ENCODE data around the gene RCE1.

Gene RCE1

GRCh38 chr11:66844496-66845142 is 1.4 kb downstream of the RCE1 start:
- DNase-seq (ENCODE audit: low spot score): no peak

GRCh38 chr11:66845143-66845875 is 2.1 kb downstream of the RCE1 start:
- no peak for DNase-seq (ENCODE audit: low spot score)

- DNase-seq (ENCODE audit: low spot score): no peak
These were observed 2.6 kb downstream of the RCE1 start for GRCh38 chr11:66845876-66846212.

GRCh38 chr11:66846671-66847091 is 3.4 kb downstream of the RCE1 start:
- DNase-seq (ENCODE audit: low spot score): no peak

GRCh38 chr11:66847461-66848232 is 4.4 kb downstream of the RCE1 start:
- no peak for DNase-seq (ENCODE audit: low spot score)

GRCh38 chr11:66848671-66849500 is 5.6 kb downstream of the RCE1 start:
- DNase-seq (ENCODE audit: low spot score): no peak

GRCh38 chr11:66849501-66850234 is 6.4 kb downstream of the RCE1 start:
- no peak for DNase-seq (ENCODE audit: low spot score)

GRCh38 chr11:66850235-66850587 is 7.0 kb downstream of the RCE1 start:
- no peak for DNase-seq (ENCODE audit: low spot score)

- DNase-seq (ENCODE audit: low spot score): no peak
These were observed 7.5 kb downstream of the RCE1 start for GRCh38 chr11:66850588-66851238.

GRCh38 chr11:66851239-66851596 is 8.0 kb downstream of the RCE1 start:
- no peak for DNase-seq (ENCODE audit: low spot score)

- DNase-seq (ENCODE audit: low spot score): no peak
These were observed 8.6 kb downstream of the RCE1 start for GRCh38 chr11:66851698-66852465.

GRCh38 chr11:66852466-66853241 is 9.4 kb downstream of the RCE1 start:
- DNase-seq (ENCODE audit: low spot score): no peak

- no peak for DNase-seq (ENCODE audit: low spot score)
These were observed 10.3 kb downstream of the RCE1 start for GRCh38 chr11:66853242-66854229.

GRCh38 chr11:66854231-66854661 is 11.0 kb downstream of the RCE1 start:
- no peak for DNase-seq (ENCODE audit: low spot score)

- no peak for DNase-seq (ENCODE audit: low spot score)
These were observed 11.5 kb downstream of the RCE1 start for GRCh38 chr11:66854729-66855211.

- DNase-seq (ENCODE audit: low spot score): peak; percentile 89
These were observed 12.6 kb downstream of the RCE1 start for GRCh38 chr11:66855574-66856495.
